SH-SY5Y (cell line): ENCODE measurements around the gene CCT4.

Experiments used
- GATA2 ChIP-seq: IDR thresholded peaks from 2 replicates; pipeline ENCODE4 v1.6.1; 2011; ENCODE audit warnings: mild to moderate bottlenecking, low read depth, low read length
- GATA3 ChIP-seq: IDR thresholded peaks from 2 replicates; pipeline ENCODE4 v1.6.1; 2011; ENCODE audit warnings: low read depth, mild to moderate bottlenecking, low read length, moderate library complexity

The CCT4 gene

GRCh38 chr2:61888267-61889055 is at the start of gene CCT4:
Gene CCT4 (minus strand): TSS chr2:61888656. CDS start chr2:61888507, 149 bp downstream.
- TF ChIP-seq GATA2 (no peak), GATA3 (no peak)

GRCh38 chr2:61937886-61938285 is 49.4 kb upstream of the CCT4 start:
- TF ChIP-seq GATA2 (no peak), GATA3 (no peak)

- TF ChIP-seq GATA3 (no peak), GATA2 (no peak)
Measured at GRCh38 chr2:61937098-61937497, 48.6 kb upstream of the CCT4 start.

GRCh38 chr2:61928826-61929461 is 40.5 kb upstream of the CCT4 start:
- TF ChIP-seq GATA3 (no peak), GATA2 (no peak)

- TF ChIP-seq GATA2 (no peak), GATA3 (no peak)
Measured at GRCh38 chr2:61926531-61927477, 38.3 kb upstream of the CCT4 start.

GRCh38 chr2:61924895-61925663 is 36.6 kb upstream of the CCT4 start:
- TF ChIP-seq GATA2 (no peak), GATA3 (no peak)

GRCh38 chr2:61922714-61923113 is 34.3 kb upstream of the CCT4 start:
- TF ChIP-seq GATA2 (no peak), GATA3 (peak; percentile 54; the same call in 1 of the 2 replicates)

- TF ChIP-seq GATA3 (no peak), GATA2 (no peak)
Measured at GRCh38 chr2:61920548-61920947, 32.1 kb upstream of the CCT4 start.

- TF ChIP-seq GATA2 (no peak), GATA3 (no peak)
Measured at GRCh38 chr2:61911510-61911909, 23.1 kb upstream of the CCT4 start.

GRCh38 chr2:61910603-61911002 is 22.1 kb upstream of the CCT4 start:
- TF ChIP-seq GATA3: no peak
- no peak for TF ChIP-seq GATA2

GRCh38 chr2:61909116-61909515 is 20.7 kb upstream of the CCT4 start:
- TF ChIP-seq GATA3 (no peak), GATA2 (no peak)

GRCh38 chr2:61906186-61906470 is 17.7 kb upstream of the CCT4 start:
- TF ChIP-seq GATA3 (no peak), GATA2 (no peak)

- TF ChIP-seq GATA3 (no peak), GATA2 (peak; percentile 85)
Measured at GRCh38 chr2:61905372-61906185, 17.1 kb upstream of the CCT4 start, which contains the start of gene COMMD1. Gene COMMD1 (plus strand): TSS chr2:61905674. CDS start chr2:61905679, 5 bp downstream.

- no peak for TF ChIP-seq GATA3
- no peak for TF ChIP-seq GATA2
Measured at GRCh38 chr2:61900281-61900680, 11.8 kb upstream of the CCT4 start.
